Smooth muscle cell (in vitro differentiated cells): Measurements from ENCODE around the gene CEP128. TPM values are rescaled to one million over a fixed set of nuclear protein-coding genes. Genes with fewer than 3 reads are reported as not detected.

Experiments used
- DNase-seq: peaks from one replicate; lab custom pipeline; 2025; ENCODE audit not compliant: unreplicated experiment; lab: John Stamatoyannopoulos, UW
- H2AFZ ChIP-seq: fragments of 200-600 bp; sonication (generic); 2 replicates; pipeline ENCODE4 v1.6.0; 2016; ENCODE audit warnings: antibody characterized with exemption, low read depth, mild to moderate bottlenecking
- H3F3A ChIP-seq: fragments of 200-600 bp; sonication (generic); 2 replicates; pipeline ENCODE4 v1.6.0; 2017; ENCODE audit warnings: antibody characterized with exemption, low read depth
- H3K27ac ChIP-seq: fragments of 200-600 bp; sonication (generic); 2 replicates; pipeline ENCODE4 v1.5.1; 2016; ENCODE audit warnings: low read depth, mild to moderate bottlenecking
- H3K27me3 ChIP-seq: fragments of 200-600 bp; sonication (generic); 2 replicates; pipeline ENCODE4 v1.6.1; 2016; ENCODE audit warnings: low read depth, mild to moderate bottlenecking
- H3K36me3 ChIP-seq: fragments of 200-600 bp; sonication (generic); 2 replicates; pipeline ENCODE4 v1.5.1; 2016; ENCODE audit warnings: low read depth
- H3K4me1 ChIP-seq: fragments of 200-600 bp; sonication (generic); 2 replicates; pipeline ENCODE4 v1.5.1; 2016; ENCODE audit warnings: low read depth
- H3K4me2 ChIP-seq: fragments of 200-600 bp; sonication (generic); 2 replicates; pipeline ENCODE4 v1.6.0; 2016; ENCODE audit warnings: mild to moderate bottlenecking
- H3K4me3 ChIP-seq: fragments of 200-600 bp; sonication (generic); 2 replicates; pipeline ENCODE4 v1.5.1; 2016; ENCODE audit warnings: mild to moderate bottlenecking
- H3K79me2 ChIP-seq: fragments of 200-600 bp; sonication (generic); 2 replicates; pipeline ENCODE4 v1.6.0; 2016; ENCODE audit warnings: low read depth, mild to moderate bottlenecking
- H3K9ac ChIP-seq: fragments of 200-600 bp; sonication (generic); 2 replicates; pipeline ENCODE4 v1.6.0; 2016; ENCODE audit warnings: low read depth
- H3K9me3 ChIP-seq: fragments of 200-600 bp; sonication (generic); replicated peaks from 2 replicates; pipeline ENCODE4 v1.5.1; 2016; ENCODE audit warnings: low read depth
- H4K20me1 ChIP-seq: fragments of 200-600 bp; sonication (generic); 2 replicates; pipeline ENCODE4 v1.6.0; 2016; ENCODE audit warnings: low read depth
- WGBS: methylation state at CpG from one replicate; pipeline ENCODE4 v1.1.7; 2016; ENCODE audit warnings: low lambda C conversion rate; 5-methylcytosine and 5-hydroxymethylcytosine counted together
- polyA plus RNA-seq: library from polyadenylated mRNA; unstranded; fragments of >200 nt; fragmentation: Nextera tagmentation; extraction: Ambion mirVana; gene quantifications from 2 replicates; pipeline ENCODE4 v1.2.1, GENCODE V29; 2016
- total RNA-seq: library from RNA; depleted of rRNA; stranded (reverse); fragments of >200 nt; gene quantifications from 2 replicates; pipeline ENCODE4 v1.2.3, GENCODE V29; 2014
- TF ChIP-seq, protein P1 (sequence below): fragments of 200-600 bp; sonication (generic); IDR thresholded peaks from 2 replicates; pipeline ENCODE4 v1.5.1; 2017; ENCODE audit warnings: borderline replicate concordance, mild to moderate bottlenecking, antibody characterized with exemption; ENCODE audit not compliant: insufficient read depth, poor library complexity, severe bottlenecking

The CEP128 gene
- total and polyA plus RNA-seq, 2 experiments from 2014 or later, result 2.7 to 4.4 TPM

DNA sequence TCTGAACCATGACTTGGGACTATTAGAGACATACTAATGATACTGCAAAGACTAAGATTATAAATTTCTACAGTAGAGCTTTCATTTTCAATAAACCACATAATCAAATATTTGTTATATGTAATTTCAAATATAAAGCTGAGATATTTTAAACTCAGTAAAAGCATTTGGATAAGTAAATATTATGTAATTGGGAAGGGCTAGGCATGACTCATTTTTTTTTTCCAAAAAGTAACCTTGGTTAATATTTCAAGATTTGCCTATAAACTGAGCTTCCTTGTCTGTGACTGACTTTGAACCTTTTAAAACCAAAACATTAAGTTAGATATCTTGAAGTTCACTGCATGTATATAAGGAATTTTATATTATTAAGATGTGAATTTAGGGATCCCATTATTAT, 332.5 kb downstream of the CEP128 start:
- Histone ChIP-seq H3K4me2 (no peak overlapping the region), H3K9me3 (no peaks in the 10 kb centered on the region), H3K27ac (no peak overlapping the region), H2AFZ (no peak overlapping the region), H3K27me3 (no peaks in the 10 kb centered on the region), H3F3A (no peaks in the 10 kb centered on the region), H3K9ac (no peak overlapping the region), H3K4me3 (no peak overlapping the region), H4K20me1 (no peaks in the 10 kb centered on the region), H3K4me1 (no peaks in the 10 kb centered on the region), H3K36me3 (no peaks in the 10 kb centered on the region), H3K79me2 (no peaks in the 10 kb centered on the region)
- TF ChIP-seq, protein P1, sequence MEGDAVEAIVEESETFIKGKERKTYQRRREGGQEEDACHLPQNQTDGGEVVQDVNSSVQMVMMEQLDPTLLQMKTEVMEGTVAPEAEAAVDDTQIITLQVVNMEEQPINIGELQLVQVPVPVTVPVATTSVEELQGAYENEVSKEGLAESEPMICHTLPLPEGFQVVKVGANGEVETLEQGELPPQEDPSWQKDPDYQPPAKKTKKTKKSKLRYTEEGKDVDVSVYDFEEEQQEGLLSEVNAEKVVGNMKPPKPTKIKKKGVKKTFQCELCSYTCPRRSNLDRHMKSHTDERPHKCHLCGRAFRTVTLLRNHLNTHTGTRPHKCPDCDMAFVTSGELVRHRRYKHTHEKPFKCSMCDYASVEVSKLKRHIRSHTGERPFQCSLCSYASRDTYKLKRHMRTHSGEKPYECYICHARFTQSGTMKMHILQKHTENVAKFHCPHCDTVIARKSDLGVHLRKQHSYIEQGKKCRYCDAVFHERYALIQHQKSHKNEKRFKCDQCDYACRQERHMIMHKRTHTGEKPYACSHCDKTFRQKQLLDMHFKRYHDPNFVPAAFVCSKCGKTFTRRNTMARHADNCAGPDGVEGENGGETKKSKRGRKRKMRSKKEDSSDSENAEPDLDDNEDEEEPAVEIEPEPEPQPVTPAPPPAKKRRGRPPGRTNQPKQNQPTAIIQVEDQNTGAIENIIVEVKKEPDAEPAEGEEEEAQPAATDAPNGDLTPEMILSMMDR, result no peak
- no peak for DNase-seq

DNA sequence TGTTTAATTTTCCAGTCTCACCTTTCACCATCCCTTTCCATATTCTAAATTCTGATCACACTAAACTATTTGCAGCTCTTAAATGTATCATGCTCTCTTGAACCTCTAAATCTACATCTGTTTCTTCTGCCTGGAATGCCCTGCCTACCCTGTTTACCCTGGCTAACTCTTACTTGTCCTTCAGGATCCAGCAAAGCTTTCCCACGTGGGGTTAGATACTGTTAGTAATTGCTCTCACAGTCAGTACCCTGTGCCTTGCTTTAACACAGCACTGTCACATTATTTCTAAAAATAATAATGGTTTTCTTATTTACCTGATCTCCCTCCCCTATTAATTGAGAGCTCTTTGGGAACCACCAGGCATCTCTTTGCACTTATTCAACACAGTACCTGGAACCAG, 333.0 kb downstream of the CEP128 start:
- TF ChIP-seq, protein P1, result no peak
- Histone ChIP-seq H3K36me3 (no peaks in the 10 kb centered on the region), H3K4me2 (no peak overlapping the region)

DNA sequence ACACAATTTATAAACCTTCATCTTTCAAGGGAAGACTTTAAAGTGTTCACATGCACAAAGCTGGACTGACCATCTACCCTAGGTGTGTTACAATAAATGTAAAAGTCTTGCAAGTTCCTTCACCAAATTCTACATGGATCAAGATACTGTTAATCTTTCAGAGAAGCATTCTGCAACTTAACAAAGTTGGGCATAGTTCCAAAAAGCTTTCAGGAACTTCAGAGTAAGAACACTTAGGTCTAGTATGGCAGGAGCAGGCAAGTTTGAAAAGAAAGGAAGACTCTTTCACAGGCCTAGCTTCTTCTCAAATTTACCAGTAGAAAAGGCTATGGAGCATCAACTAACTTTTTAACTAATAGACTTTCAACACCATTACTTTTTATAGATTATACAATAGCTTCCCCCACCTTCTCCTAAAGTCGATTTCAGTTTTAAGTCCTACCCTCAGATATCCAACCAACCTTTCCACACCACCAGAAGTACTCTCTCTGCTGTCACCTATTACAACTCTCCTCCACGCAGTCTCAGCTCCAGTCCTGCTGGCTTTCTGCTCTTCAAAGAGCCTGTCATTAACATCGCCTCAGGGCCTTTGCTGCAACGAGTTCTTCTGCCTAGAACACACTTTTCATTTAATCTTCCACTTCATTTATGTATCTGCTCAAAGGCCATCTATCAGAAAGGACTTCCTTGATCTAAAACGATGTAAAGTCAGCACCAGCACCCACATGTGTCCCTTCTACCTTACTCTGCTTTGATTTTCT, 333.9 kb downstream of the CEP128 start:
- H3K27ac ChIP-seq, result no peak overlapping the region
- no peaks in the 10 kb centered on the region for H3F3A ChIP-seq
- no peaks in the 10 kb centered on the region for H3K27me3 ChIP-seq
- no peaks in the 10 kb centered on the region for H4K20me1 ChIP-seq
- no peak overlapping the region for H3K9ac ChIP-seq
- H3K79me2 ChIP-seq, result no peaks in the 10 kb centered on the region
- no peak for DNase-seq
- no peaks in the 10 kb centered on the region for H3K9me3 ChIP-seq
- no peak overlapping the region for H3K4me2 ChIP-seq
- no peaks in the 10 kb centered on the region for H3K4me1 ChIP-seq
- H3K36me3 ChIP-seq, result no peaks in the 10 kb centered on the region
- TF ChIP-seq, protein P1, result no peak
- 58% methylated on average over 5 of the region's 5 CpGs for WGBS
- H3K4me3 ChIP-seq, result no peak overlapping the region
- no peak overlapping the region for H2AFZ ChIP-seq

More for the DNA sequence above, 333.0 kb downstream of the CEP128 start:
- Histone ChIP-seq H3K79me2 (no peaks in the 10 kb centered on the region), H3K9ac (no peak overlapping the region), H3K27me3 (no peaks in the 10 kb centered on the region), H3K9me3 (no peaks in the 10 kb centered on the region), H3K4me1 (no peaks in the 10 kb centered on the region), H3K4me3 (no peak overlapping the region), H3F3A (no peaks in the 10 kb centered on the region), H3K27ac (no peak overlapping the region), H2AFZ (no peak overlapping the region), H4K20me1 (no peaks in the 10 kb centered on the region)
- no peak for DNase-seq
- 49% methylated on average over 1 of the region's 1 CpG for WGBS

DNA sequence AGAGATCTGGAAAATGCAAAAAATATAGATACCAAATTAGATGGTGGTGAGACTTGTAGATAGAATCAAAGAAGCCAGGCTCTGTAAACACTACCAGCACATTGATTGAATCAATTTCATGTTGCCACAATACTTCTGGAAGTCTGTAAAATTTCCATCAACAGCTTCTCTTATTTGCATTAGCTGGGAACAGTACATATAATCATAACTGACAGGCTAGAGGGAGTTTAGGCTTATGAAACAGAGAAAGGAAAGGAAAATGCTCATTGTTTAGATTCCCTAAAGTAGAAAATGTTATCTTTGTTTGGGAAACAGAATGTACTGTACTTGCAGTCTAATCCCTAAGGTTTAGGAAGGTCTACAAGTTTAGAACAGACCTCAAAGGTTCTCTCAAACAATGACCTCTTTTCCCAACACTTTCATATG, 335.2 kb downstream of the CEP128 start:
- TF ChIP-seq, protein P1, result no peak
- no peaks in the 10 kb centered on the region for H4K20me1 ChIP-seq
- H3K4me2 ChIP-seq, result no peak overlapping the region
- no peaks in the 10 kb centered on the region for H3K79me2 ChIP-seq
- DNase-seq, result no peak
- H3K9me3 ChIP-seq, result no peaks in the 10 kb centered on the region
- no peak overlapping the region for H3K4me3 ChIP-seq
- H2AFZ ChIP-seq, result no peak overlapping the region
- H3K4me1 ChIP-seq, result no peaks in the 10 kb centered on the region
- H3K36me3 ChIP-seq, result no peaks in the 10 kb centered on the region
- H3K27me3 ChIP-seq, result no peaks in the 10 kb centered on the region
- H3K27ac ChIP-seq, result no peak overlapping the region
- no peak overlapping the region for H3K9ac ChIP-seq
- no peaks in the 10 kb centered on the region for H3F3A ChIP-seq
